Brain microvascular endothelial cell (primary cell): ENCODE results near the gene ADD1.
"Not testable (repeated sequence)": the region's sequence is repeated elsewhere in the genome, so short reads cannot be mapped to it uniquely, and the experiment has no call there.

ENCODE experiments used
- DNase-seq: peaks from one replicate; pipeline ENCODE4 v3.0.0-alpha.2; 2020
- H3K27ac ChIP-seq: fragments of 250-450 bp; sonication (Bioruptor Pico); 2 replicates; pipeline ENCODE4 v1.5.1; 2020; ENCODE audit warnings: mild to moderate bottlenecking, moderate library complexity
- H3K27me3 ChIP-seq: fragments of 250-450 bp; sonication (Bioruptor Pico); replicated peaks from 2 replicates; pipeline ENCODE4 v1.5.1; 2020; ENCODE audit warnings: mild to moderate bottlenecking
- H3K36me3 ChIP-seq: fragments of 250-450 bp; sonication (Bioruptor Pico); replicated peaks from 2 replicates; pipeline ENCODE4 v1.5.1; 2020; ENCODE audit warnings: mild to moderate bottlenecking
- H3K4me3 ChIP-seq: 2 replicates; pipeline ENCODE4 v1.5.1; 2011; ENCODE audit warnings: low read depth, mild to moderate bottlenecking, control low read depth, low read length, moderate library complexity
- CTCF ChIP-seq: IDR thresholded peaks from 2 replicates; pipeline ENCODE4 v1.5.1; 2011; ENCODE audit warnings: low read depth, mild to moderate bottlenecking, moderate library complexity, low read length, control low read depth, inconsistent platforms; ENCODE audit errors: missing control alignments
- in situ Hi-C: cut with HindIII; loops from 2 replicates; pipeline ENCODE4 v1.10.0; 2017; ENCODE audit warnings: low sequenced_read_pairs, low pct_ligation_motif_present

ADD1 gene

GRCh38 chr4:2914256-2915126, 70.8 kb downstream of the ADD1 start:
- H3K27ac ChIP-seq, result no peak overlapping the region
- no peaks in the 10 kb centered on the region for H3K27me3 ChIP-seq
- no peak for TF ChIP-seq CTCF
- no peak overlapping the region for H3K4me3 ChIP-seq
- peaks cover 57% of the 10 kb centered on the region for H3K36me3 ChIP-seq
- no peak for DNase-seq
- in situ Hi-C loops, result no loop called here

GRCh38 chr4:2915789-2916188, 72.1 kb downstream of the ADD1 start:
- in situ Hi-C loops, result no loop called here
- H3K27me3 ChIP-seq, result no peaks in the 10 kb centered on the region
- no peak for TF ChIP-seq CTCF

GRCh38 chr4:2916696-2917095, 73.1 kb downstream of the ADD1 start:
- H3K4me3 ChIP-seq, H3K27me3 ChIP-seq, H3K27ac ChIP-seq, in situ Hi-C loops, DNase-seq: not testable (repeated sequence)
- peaks cover 41% of the 10 kb centered on the region for H3K36me3 ChIP-seq

More at GRCh38 chr4:2915789-2916188, 72.1 kb downstream of the ADD1 start:
- Histone ChIP-seq H3K27ac (no peak overlapping the region), H3K4me3 (no peak overlapping the region), H3K36me3 (peaks cover 48% of the 10 kb centered on the region)
- no peak for DNase-seq

GRCh38 chr4:2918300-2918699, 74.7 kb downstream of the ADD1 start:
- in situ Hi-C loops, H3K27ac ChIP-seq, H3K4me3 ChIP-seq, H3K27me3 ChIP-seq, DNase-seq: not testable (repeated sequence)
- peaks cover 31% of the 10 kb centered on the region for H3K36me3 ChIP-seq

- H3K27ac ChIP-seq, DNase-seq, H3K4me3 ChIP-seq, in situ Hi-C loops, H3K27me3 ChIP-seq: not testable (repeated sequence)
- peaks cover 32% of the 10 kb centered on the region for H3K36me3 ChIP-seq
Observed at GRCh38 chr4:2918714-2919113, 75.1 kb downstream of the ADD1 start.

- Histone ChIP-seq H3K36me3 (peaks cover 23% of the 10 kb centered on the region), H3K27ac (peak overlapping the region; percentile 98)
- H3K27me3 ChIP-seq, H3K4me3 ChIP-seq, in situ Hi-C loops: not testable (repeated sequence)
- DNase-seq, result peak; percentile 84
Observed at GRCh38 chr4:2922453-2923101, 78.9 kb downstream of the ADD1 start.

- in situ Hi-C loops, result no loop called here
- peak; percentile 88 for DNase-seq
- TF ChIP-seq CTCF, result no peak
- Histone ChIP-seq H3K4me3 (no peak overlapping the region), H3K36me3 (peaks cover 24% of the 10 kb centered on the region), H3K27ac (peak overlapping the region; percentile 98), H3K27me3 (no peaks in the 10 kb centered on the region)
Observed at GRCh38 chr4:2923141-2923551, 79.5 kb downstream of the ADD1 start.
